ENCODE results near the gene CUL2.

- TF ChIP-seq, protein P1, sequence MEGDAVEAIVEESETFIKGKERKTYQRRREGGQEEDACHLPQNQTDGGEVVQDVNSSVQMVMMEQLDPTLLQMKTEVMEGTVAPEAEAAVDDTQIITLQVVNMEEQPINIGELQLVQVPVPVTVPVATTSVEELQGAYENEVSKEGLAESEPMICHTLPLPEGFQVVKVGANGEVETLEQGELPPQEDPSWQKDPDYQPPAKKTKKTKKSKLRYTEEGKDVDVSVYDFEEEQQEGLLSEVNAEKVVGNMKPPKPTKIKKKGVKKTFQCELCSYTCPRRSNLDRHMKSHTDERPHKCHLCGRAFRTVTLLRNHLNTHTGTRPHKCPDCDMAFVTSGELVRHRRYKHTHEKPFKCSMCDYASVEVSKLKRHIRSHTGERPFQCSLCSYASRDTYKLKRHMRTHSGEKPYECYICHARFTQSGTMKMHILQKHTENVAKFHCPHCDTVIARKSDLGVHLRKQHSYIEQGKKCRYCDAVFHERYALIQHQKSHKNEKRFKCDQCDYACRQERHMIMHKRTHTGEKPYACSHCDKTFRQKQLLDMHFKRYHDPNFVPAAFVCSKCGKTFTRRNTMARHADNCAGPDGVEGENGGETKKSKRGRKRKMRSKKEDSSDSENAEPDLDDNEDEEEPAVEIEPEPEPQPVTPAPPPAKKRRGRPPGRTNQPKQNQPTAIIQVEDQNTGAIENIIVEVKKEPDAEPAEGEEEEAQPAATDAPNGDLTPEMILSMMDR (IDR thresholded peaks at IDR 0.05 in 8 of 11, conservative IDR thresholded peaks at IDR 0.05 in 3 of 11): no peak
- TF ChIP-seq POLR2A (IDR thresholded peaks at IDR 0.05) (no peak), POLR2AphosphoS5 (IDR thresholded peaks at IDR 0.05) (no peak)
These were observed 121.0 kb downstream of the CUL2 start for GRCh38 chr10:34969171-34969570.

Measured in spleen (tissue), 7 donors.